GM12873 (cell line): Measurements from ENCODE around the gene ZCRB1.

Experiments
- CTCF ChIP-seq: IDR thresholded peaks from 2 replicates; pipeline ENCODE4 v1.5.1; 2012; ENCODE audit warnings: low read depth, mild to moderate bottlenecking, moderate library complexity, low read length, control low read depth; ENCODE audit not compliant: insufficient read depth; ENCODE audit errors: missing control alignments

Gene ZCRB1

GRCh38 chr12:42283739-42284138 lies 42.2 kb downstream of the ZCRB1 start:
- TF ChIP-seq CTCF = no peak

- TF ChIP-seq CTCF = no peak
Observed at GRCh38 chr12:42282294-42282693, 43.6 kb downstream of the ZCRB1 start.

- no peak for TF ChIP-seq CTCF
Observed at GRCh38 chr12:42281844-42282243, 44.0 kb downstream of the ZCRB1 start.

GRCh38 chr12:42281278-42281677 lies 44.6 kb downstream of the ZCRB1 start:
- TF ChIP-seq CTCF = no peak

GRCh38 chr12:42278128-42278510 lies 47.8 kb downstream of the ZCRB1 start:
- TF ChIP-seq CTCF = no peak

- TF ChIP-seq CTCF = no peak
Observed at GRCh38 chr12:42277396-42278127, 48.3 kb downstream of the ZCRB1 start.

GRCh38 chr12:42275499-42275898 lies 50.4 kb downstream of the ZCRB1 start:
- TF ChIP-seq CTCF = no peak

- TF ChIP-seq CTCF = no peak
Observed at GRCh38 chr12:42273706-42274105, 52.2 kb downstream of the ZCRB1 start.
